AG04450 (cell line): ENCODE data around the gene RETREG3. TPM values are rescaled to one million over a fixed set of nuclear protein-coding genes. Genes with fewer than 3 reads are reported as not detected.

ENCODE experiments used
- CTCF ChIA-PET: fragments of 300-600, 350-600 bp; formaldehyde crosslinking; extraction: SDS; loops from one replicate; lab custom pipeline; 2022; ENCODE audit warnings: antibody characterized with exemption, inconsistent platforms; lab: Charles Lee
- POLR2A ChIA-PET: fragments of 350-600 bp; formaldehyde crosslinking; extraction: SDS; loops from one replicate; lab custom pipeline; 2021; ENCODE audit warnings: antibody characterized with exemption, inconsistent platforms; lab: Yijun Ruan, JAX
- DNase-seq: peaks from one replicate; pipeline ENCODE4 v3.0.0-alpha.2; 2011; ENCODE audit warnings: low read depth, low spot score
- H3K27ac ChIP-seq: one replicate; pipeline ENCODE4 v1.5.1; 2012; ENCODE audit warnings: low read depth, low read length, control low read depth
- H3K27me3 ChIP-seq: one replicate; pipeline ENCODE4 v1.6.0; 2012; ENCODE audit warnings: low read length; ENCODE audit not compliant: control insufficient read depth, insufficient read depth
- H3K4me3 ChIP-seq: 2 replicates; pipeline ENCODE4 v1.5.1; 2011; ENCODE audit warnings: mild to moderate bottlenecking, low read depth, low read length, control low read depth
- H3K9me3 ChIP-seq: 2 replicates; pipeline ENCODE4 v1.5.1; 2012; ENCODE audit warnings: low read length; ENCODE audit not compliant: control insufficient read depth, insufficient read depth
- CTCF ChIP-seq: IDR thresholded peaks from 2 replicates; pipeline ENCODE4 v1.5.1; 2011; ENCODE audit warnings: low read depth, low read length, control low read depth, inconsistent platforms
- polyA plus RNA-seq: library from polyadenylated mRNA; depleted of rRNA; stranded (reverse); fragments of >200 nt; gene quantifications from 2 replicates; pipeline ENCODE4 v1.2.3, GENCODE V29; 2011

The RETREG3 gene
- polyA plus RNA-seq, 1 experiment = 27.5 TPM

GRCh38 chr17:42577140-42577531 is 32.0 kb downstream of the RETREG3 start:
- ChIA-PET POLR2A (interaction anchor here (0.6 to 2.4 kb wide), 6 partner anchors 10 to 737 kb away, joined by 3 to 7 read pairs (median 5); partner anchors contain the start of gene PLEKHH3), CTCF (interaction anchor here (0.5 to 2.7 kb wide), 6 partner anchors 10 to 390 kb away, joined by 3 to 30 read pairs (median 17); partner anchors contain the start of gene PLEKHH3)
- no peak for TF ChIP-seq CTCF
- Histone ChIP-seq H3K27me3 (no peaks in the 10 kb centered on the region), H3K27ac (peak overlapping the region; percentile 73), H3K4me3 (peak overlapping the region; percentile 90), H3K9me3 (no peaks in the 10 kb centered on the region)
- DNase-seq = no peak

- CTCF ChIA-PET = no interaction called here
- no peak overlapping the region for H3K4me3 ChIP-seq
Measured at GRCh38 chr17:42574463-42574862, 34.7 kb downstream of the RETREG3 start.

GRCh38 chr17:42573095-42573494 is 36.1 kb downstream of the RETREG3 start:
- no peak for TF ChIP-seq CTCF
- Histone ChIP-seq H3K9me3 (no peaks in the 10 kb centered on the region), H3K27ac (no peak overlapping the region), H3K27me3 (no peaks in the 10 kb centered on the region), H3K4me3 (no peak overlapping the region)
- ChIA-PET POLR2A (no interaction called here), CTCF (no interaction called here)
- DNase-seq = no peak

More at GRCh38 chr17:42574463-42574862, 34.7 kb downstream of the RETREG3 start:
- POLR2A ChIA-PET = no interaction called here
- no peak overlapping the region for H3K27ac ChIP-seq
- no peak for TF ChIP-seq CTCF
- H3K9me3 ChIP-seq = no peaks in the 10 kb centered on the region
- H3K27me3 ChIP-seq = no peaks in the 10 kb centered on the region
- DNase-seq = no peak

GRCh38 chr17:42571435-42572225 is 37.5 kb downstream of the RETREG3 start:
- Histone ChIP-seq H3K4me3 (no peak overlapping the region), H3K27me3 (no peaks in the 10 kb centered on the region), H3K9me3 (peaks cover 5% of the 10 kb centered on the region; the same call in 1 of the 2 replicates), H3K27ac (no peak overlapping the region)
- CTCF ChIA-PET = no interaction called here
- no peak for DNase-seq
- no peak for TF ChIP-seq CTCF
- POLR2A ChIA-PET = interaction anchor here (0.6 kb wide), 1 partner anchor 25 kb away, joined by 5 read pairs; no protein-coding TSS in a partner anchor
